A549 (cell line): Measurements from ENCODE around the gene B4GALT6. TPM values are rescaled to one million over a fixed set of nuclear protein-coding genes. Genes with fewer than 3 reads are reported as not detected.

Experiments
- ATAC-seq, 2 experiments: fragments of 200-7000 bp in 1 of 2; fragments of >200 bp in 1 of 2; cut with Nextera tagmentation in 1 of 2; cut with Tn5 transposase in 1 of 2; 3 replicates each; pipeline versions ENCODE4 v1.8.0 to v1.9.1; 2018 to 2020; ENCODE audit warnings: mild to moderate bottlenecking in 1 of 2, moderate library complexity in 1 of 2
- CTCF ChIA-PET: fragments of 300-600 bp; sonication (Branson Sonifier 250); formaldehyde crosslinking; extraction: SDS; loops from one replicate; lab custom pipeline; 2021; ENCODE audit warnings: antibody characterized with exemption, inconsistent platforms; lab: Yijun Ruan, JAX
- POLR2A ChIA-PET: fragments of 350-600 bp; formaldehyde crosslinking; extraction: SDS; loops from one replicate; lab custom pipeline; 2021; ENCODE audit warnings: antibody characterized with exemption, inconsistent platforms; lab: Yijun Ruan, JAX
- DNase-seq, 2 experiments: peaks; one replicate each; pipeline versions ENCODE4 v3.0.0 to v3.0.0-alpha.2; 2011 to 2016; ENCODE audit warnings: low read depth in 1 of 2, low spot score in 1 of 2
- FAIRE-seq: peaks from 2 replicates; lab custom pipeline; 2011; peaks lifted over from hg19 to GRCh38; lab: Jason Lieb, UNC
- H3K27ac ChIP-seq, 2 experiments: fragments of >200 bp; sonication (Bioruptor Twin); formaldehyde crosslinking; 3 replicates each; pipeline ENCODE4 v1.5.1; 2016 to 2017
- H3K4me1 ChIP-seq: fragments of >200 bp; sonication (Bioruptor Twin); formaldehyde crosslinking; 3 replicates; pipeline ENCODE4 v1.6.1; 2016
- H3K4me2 ChIP-seq: fragments of >200 bp; sonication (Bioruptor Twin); formaldehyde crosslinking; 3 replicates; pipeline ENCODE4 v1.6.1; 2016
- H3K4me3 ChIP-seq: fragments of >200 bp; sonication (Bioruptor Twin); formaldehyde crosslinking; 3 replicates; pipeline ENCODE4 v1.5.1; 2016
- H3K9me3 ChIP-seq: fragments of >200 bp; sonication (Bioruptor Twin); formaldehyde crosslinking; 3 replicates; pipeline ENCODE4 v1.6.1; 2016
- BHLHE40 ChIP-seq: IDR thresholded peaks from 2 replicates; pipeline ENCODE4 v1.6.1; 2012; ENCODE audit warnings: low read depth, low read length, inconsistent platforms
- CBX2 ChIP-seq: fragments of 200-600 bp; sonication (generic); IDR thresholded peaks from 2 replicates; pipeline ENCODE4 v1.6.1; 2016; ENCODE audit warnings: low read depth, mild to moderate bottlenecking, borderline replicate concordance
- CBX8 ChIP-seq: fragments of 200-600 bp; sonication (generic); IDR thresholded peaks from 2 replicates; pipeline ENCODE4 v1.6.1; 2016
- CEBPB ChIP-seq, 2 experiments: fragments of >200 bp in 1 of 2; sonication (Bioruptor Twin) in 1 of 2; formaldehyde crosslinking in 1 of 2; IDR thresholded peaks; 2 replicates each; pipeline ENCODE4 v1.6.1; 2012 to 2016
- CHD4 ChIP-seq: fragments of 200-600 bp; sonication (generic); IDR thresholded peaks from 2 replicates; pipeline ENCODE4 v1.6.1; 2016; ENCODE audit warnings: antibody characterized with exemption, mild to moderate bottlenecking, borderline replicate concordance
- ESRRA ChIP-seq: fragments of 150-350 bp; IDR thresholded peaks from 2 replicates; pipeline ENCODE4 v1.6.1; 2014; ENCODE audit warnings: mild to moderate bottlenecking, low read length, borderline replicate concordance
- HEYL ChIP-seq: fragments of 250-450 bp; sonication (Bioruptor Pico); IDR thresholded peaks from 2 replicates; pipeline ENCODE4 v1.8.0; 2021; ENCODE audit warnings: mild to moderate bottlenecking, moderate library complexity
- JUNB ChIP-seq: fragments of >200 bp; sonication (Bioruptor Twin); formaldehyde crosslinking; IDR thresholded peaks from 2 replicates; pipeline ENCODE4 v1.6.1; 2016
- KDM1A ChIP-seq: fragments of 200-600 bp; sonication (generic); IDR thresholded peaks from 2 replicates; pipeline ENCODE4 v1.6.1; 2016; ENCODE audit warnings: low read depth, mild to moderate bottlenecking
- KDM5A ChIP-seq: fragments of 200-600 bp; sonication (generic); IDR thresholded peaks from 2 replicates; pipeline ENCODE4 v1.6.1; 2016; ENCODE audit warnings: antibody characterized with exemption, mild to moderate bottlenecking
- MAFK ChIP-seq: fragments of 450-650 bp; IDR thresholded peaks from 2 replicates; pipeline ENCODE4 v1.6.1; 2014; ENCODE audit not compliant: partially characterized antibody
- MYC ChIP-seq: IDR thresholded peaks from 2 replicates; pipeline ENCODE4 v1.6.1; 2012; ENCODE audit warnings: mild to moderate bottlenecking, inconsistent platforms, low read length, improper control_type of control experiment, borderline replicate concordance
- NR3C1 ChIP-seq: fragments of >200 bp; sonication (Bioruptor Twin); formaldehyde crosslinking; IDR thresholded peaks from 3 replicates; pipeline ENCODE4 v1.6.1; 2017
- PHF8 ChIP-seq: fragments of 200-600 bp; sonication (generic); IDR thresholded peaks from 2 replicates; pipeline ENCODE4 v1.6.1; 2016; ENCODE audit warnings: low read depth, mild to moderate bottlenecking, antibody characterized with exemption, moderate library complexity, borderline replicate concordance
- POLR2A ChIP-seq: IDR thresholded peaks from 2 replicates; pipeline ENCODE4 v1.6.1; 2012; ENCODE audit warnings: mild to moderate bottlenecking, low read length
- RAD21 ChIP-seq, 2 experiments: fragments of >200 bp in 1 of 2; sonication (Bioruptor Twin) in 1 of 2; formaldehyde crosslinking in 1 of 2; IDR thresholded peaks in 1 of 2; conservative IDR thresholded peaks in 1 of 2; 2 replicates in 1 of 2; 3 replicates in 1 of 2; pipeline ENCODE4 v1.6.1; 2012 to 2018; ENCODE audit warnings: inconsistent platforms in 1 of 2
- RCOR1 ChIP-seq: fragments of 150-350 bp; IDR thresholded peaks from 2 replicates; pipeline ENCODE4 v1.6.1; 2014; ENCODE audit warnings: antibody characterized with exemption, low read length, low read depth
- SMC3 ChIP-seq: fragments of >200 bp; sonication (Bioruptor Twin); formaldehyde crosslinking; IDR thresholded peaks from 3 replicates; pipeline ENCODE4 v1.6.1; 2018; ENCODE audit warnings: inconsistent platforms
- TP53 ChIP-seq: fragments of 250-450 bp; sonication (Bioruptor Pico); IDR thresholded peaks from 2 replicates; pipeline ENCODE4 v1.5.0; 2021; ENCODE audit warnings: mild to moderate bottlenecking, moderate library complexity
- ZC3H11A ChIP-seq: fragments of 450-650 bp; IDR thresholded peaks from 2 replicates; pipeline ENCODE4 v1.6.1; 2014; ENCODE audit warnings: antibody characterized with exemption, mild to moderate bottlenecking
- ZFP36 ChIP-seq: fragments of 450-650 bp; IDR thresholded peaks from 2 replicates; pipeline ENCODE4 v1.6.1; 2014; ENCODE audit warnings: borderline replicate concordance; ENCODE audit not compliant: partially characterized antibody
- ZNF302 ChIP-seq: fragments of 250-450 bp; sonication (Bioruptor Pico); IDR thresholded peaks from 2 replicates; pipeline ENCODE4 v1.9.0; 2021; ENCODE audit warnings: inconsistent platforms, mild to moderate bottlenecking, moderate library complexity
- WGBS: methylation state at CpG from one replicate; pipeline ENCODE4 v1.1.6; 2017; ENCODE audit errors: missing lambda C conversion rate; 5-methylcytosine and 5-hydroxymethylcytosine counted together
- polyA plus RNA-seq, 4 experiments: library from polyadenylated mRNA; depleted of rRNA in 3 of 4; stranded (reverse); fragments of >200 nt; fragmentation: RNase III in 1 of 4; extraction: RNeasy Plus Mini Kit Qiagen cat#74134 plus additional on column Dnase treatment in 1 of 4; gene quantifications; 2 replicates in 3 of 4; 3 replicates in 1 of 4; pipeline ENCODE4 v1.2.3, GENCODE V29; 2011 to 2017
- TF ChIP-seq, protein P1 (sequence below): fragments of >200 bp; sonication (Bioruptor Twin); formaldehyde crosslinking; IDR thresholded peaks from 3 replicates; pipeline ENCODE4 v1.6.1; 2016
- TF ChIP-seq, protein P2 (sequence below): fragments of 150-350 bp; IDR thresholded peaks from 2 replicates; pipeline ENCODE4 v1.6.1; 2014; ENCODE audit warnings: low read depth, mild to moderate bottlenecking, low read length
- TF ChIP-seq, protein P3 (sequence below): fragments of 450-650 bp; IDR thresholded peaks from 2 replicates; pipeline ENCODE4 v1.6.1; 2014; ENCODE audit warnings: antibody characterized with exemption
- TF ChIP-seq, protein P4 (sequence below): IDR thresholded peaks from 2 replicates; pipeline ENCODE4 v1.6.1; 2012

The B4GALT6 gene
- polyA plus RNA-seq, 2 of the 4 experiments (the other 2 are of a cell fraction), result 7.1 to 12.8 TPM

DNA sequence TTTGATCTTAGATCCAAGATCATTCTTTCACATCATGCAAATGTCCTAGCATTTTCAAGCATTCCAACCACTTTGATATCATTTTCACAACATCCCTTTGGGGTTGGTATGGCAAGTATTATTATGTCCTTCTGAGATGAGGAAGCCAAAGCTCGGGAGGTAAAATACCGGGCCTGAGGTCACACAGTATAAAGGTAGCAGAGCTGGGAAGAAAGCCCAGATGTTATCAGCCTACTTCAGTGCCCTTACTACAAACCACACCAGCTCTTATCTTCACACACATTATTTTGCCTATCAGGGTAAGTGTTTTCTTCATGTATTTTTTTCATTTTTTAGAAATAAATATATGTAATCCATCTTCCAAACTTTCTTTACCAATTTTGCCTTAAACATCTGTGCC lies 4.2 kb upstream of the B4GALT6 start:
- DNase-seq (no peak), FAIRE-seq (no peak), ATAC-seq (no peak)
- Histone ChIP-seq H3K9me3 (no peaks in the 10 kb centered on the region), H3K27ac (no peak overlapping the region), H3K4me3 (no peak overlapping the region), H3K4me2 (no peak overlapping the region), H3K4me1 (peaks cover 18% of the 10 kb centered on the region)
- CTCF ChIA-PET, result no interaction called here
- 77% methylated on average over 2 of the region's 2 CpGs for WGBS
- TF ChIP-seq, protein P1, sequence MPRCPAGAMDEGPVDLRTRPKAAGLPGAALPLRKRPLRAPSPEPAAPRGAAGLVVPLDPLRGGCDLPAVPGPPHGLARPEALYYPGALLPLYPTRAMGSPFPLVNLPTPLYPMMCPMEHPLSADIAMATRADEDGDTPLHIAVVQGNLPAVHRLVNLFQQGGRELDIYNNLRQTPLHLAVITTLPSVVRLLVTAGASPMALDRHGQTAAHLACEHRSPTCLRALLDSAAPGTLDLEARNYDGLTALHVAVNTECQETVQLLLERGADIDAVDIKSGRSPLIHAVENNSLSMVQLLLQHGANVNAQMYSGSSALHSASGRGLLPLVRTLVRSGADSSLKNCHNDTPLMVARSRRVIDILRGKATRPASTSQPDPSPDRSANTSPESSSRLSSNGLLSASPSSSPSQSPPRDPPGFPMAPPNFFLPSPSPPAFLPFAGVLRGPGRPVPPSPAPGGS, result no peak
- TF ChIP-seq CBX8 (no peak), ZNF302 (CRISPR knock-in tag) (no peak), PHF8 (no peak), CEBPB (IDR thresholded peaks at IDR 0.05) (no peak), MAFK (no peak), JUNB (no peak), SMC3 (no peak), KDM5A (no peak), RCOR1 (no peak), ZFP36 (no peak), NR3C1 (no peak), CBX2 (no peak), HEYL (no peak), BHLHE40 (no peak), ZC3H11A (no peak)
- TF ChIP-seq, protein P2, sequence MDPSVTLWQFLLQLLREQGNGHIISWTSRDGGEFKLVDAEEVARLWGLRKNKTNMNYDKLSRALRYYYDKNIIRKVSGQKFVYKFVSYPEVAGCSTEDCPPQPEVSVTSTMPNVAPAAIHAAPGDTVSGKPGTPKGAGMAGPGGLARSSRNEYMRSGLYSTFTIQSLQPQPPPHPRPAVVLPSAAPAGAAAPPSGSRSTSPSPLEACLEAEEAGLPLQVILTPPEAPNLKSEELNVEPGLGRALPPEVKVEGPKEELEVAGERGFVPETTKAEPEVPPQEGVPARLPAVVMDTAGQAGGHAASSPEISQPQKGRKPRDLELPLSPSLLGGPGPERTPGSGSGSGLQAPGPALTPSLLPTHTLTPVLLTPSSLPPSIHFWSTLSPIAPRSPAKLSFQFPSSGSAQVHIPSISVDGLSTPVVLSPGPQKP, result no peak
- POLR2A ChIA-PET, result no interaction called here

DNA sequence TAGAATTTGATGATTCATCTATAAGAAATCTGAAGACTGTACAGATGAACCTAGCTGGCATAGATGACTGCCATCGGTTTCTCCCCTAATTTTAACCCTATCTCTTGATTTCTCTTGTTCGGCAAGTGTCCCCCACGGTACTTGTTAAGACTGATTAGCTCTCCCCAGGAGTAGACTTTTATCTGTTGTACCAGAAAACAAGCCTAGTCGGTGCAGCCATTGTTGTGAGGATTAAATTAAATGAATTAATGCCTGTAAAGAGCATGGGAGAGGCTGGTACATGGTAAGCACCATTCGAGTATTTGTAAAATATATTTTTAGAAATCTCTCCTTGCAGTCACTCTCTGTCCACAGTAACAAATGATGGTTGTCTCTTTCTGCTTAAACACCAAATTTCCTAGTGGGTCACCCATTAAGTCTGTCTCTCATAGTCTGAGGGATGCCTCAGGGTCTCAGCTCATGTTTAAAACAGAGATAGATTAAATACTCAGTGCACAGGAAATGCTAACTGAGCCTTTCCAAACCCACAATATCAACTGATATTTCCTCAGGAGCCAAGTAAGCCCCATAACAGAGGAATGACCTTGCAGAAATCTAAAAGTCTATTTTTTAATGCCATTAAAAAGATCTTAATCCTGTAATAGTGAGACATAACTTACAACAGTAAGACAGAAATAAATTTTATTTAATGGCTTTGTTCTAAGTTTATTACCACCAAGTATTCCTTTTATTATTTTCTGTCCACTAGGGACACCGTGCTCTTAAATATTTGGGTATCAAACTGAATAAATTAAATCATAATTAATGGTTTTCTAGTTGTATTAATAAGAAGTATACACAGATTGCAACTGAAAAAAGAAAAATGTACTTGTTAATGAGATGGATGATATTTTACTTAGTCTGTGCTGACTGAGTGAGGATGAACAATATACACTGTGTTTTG lies 2.9 kb upstream of the B4GALT6 start:
- DNase-seq (no peak), ATAC-seq (no peak), FAIRE-seq (no peak)
- no peak overlapping the region; the same call in 2 of the 3 replicates for H3K4me2 ChIP-seq
- no peak overlapping the region for H3K4me3 ChIP-seq
- ChIA-PET POLR2A (interaction anchor here (0.5 kb wide), 1 partner anchor 185 kb away, joined by 5 read pairs; no protein-coding TSS in a partner anchor), CTCF (interaction anchor here (1.2 to 1.3 kb wide), 3 partner anchors 8 to 35 kb away, joined by 3 read pairs; no protein-coding TSS in a partner anchor)
- no peak overlapping the region for H3K27ac ChIP-seq
- TF ChIP-seq, protein P3, sequence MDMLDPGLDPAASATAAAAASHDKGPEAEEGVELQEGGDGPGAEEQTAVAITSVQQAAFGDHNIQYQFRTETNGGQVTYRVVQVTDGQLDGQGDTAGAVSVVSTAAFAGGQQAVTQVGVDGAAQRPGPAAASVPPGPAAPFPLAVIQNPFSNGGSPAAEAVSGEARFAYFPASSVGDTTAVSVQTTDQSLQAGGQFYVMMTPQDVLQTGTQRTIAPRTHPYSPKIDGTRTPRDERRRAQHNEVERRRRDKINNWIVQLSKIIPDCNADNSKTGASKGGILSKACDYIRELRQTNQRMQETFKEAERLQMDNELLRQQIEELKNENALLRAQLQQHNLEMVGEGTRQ, result no peak
- TF ChIP-seq RAD21 (conservative IDR thresholded peaks at IDR 0.05 in 1 of 2, IDR thresholded peaks at IDR 0.05 in 1 of 2) (no peak), TP53 (CRISPR knock-in tag) (no peak), ESRRA (no peak), KDM1A (no peak), CHD4 (no peak), SMC3 (no peak), NR3C1 (no peak), POLR2A (no peak), MYC (no peak)
- TF ChIP-seq, protein P4, sequence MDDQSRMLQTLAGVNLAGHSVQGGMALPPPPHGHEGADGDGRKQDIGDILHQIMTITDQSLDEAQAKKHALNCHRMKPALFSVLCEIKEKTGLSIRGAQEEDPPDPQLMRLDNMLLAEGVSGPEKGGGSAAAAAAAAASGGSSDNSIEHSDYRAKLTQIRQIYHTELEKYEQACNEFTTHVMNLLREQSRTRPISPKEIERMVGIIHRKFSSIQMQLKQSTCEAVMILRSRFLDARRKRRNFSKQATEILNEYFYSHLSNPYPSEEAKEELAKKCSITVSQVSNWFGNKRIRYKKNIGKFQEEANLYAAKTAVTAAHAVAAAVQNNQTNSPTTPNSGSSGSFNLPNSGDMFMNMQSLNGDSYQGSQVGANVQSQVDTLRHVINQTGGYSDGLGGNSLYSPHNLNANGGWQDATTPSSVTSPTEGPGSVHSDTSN, result no peak
- no peaks in the 10 kb centered on the region for H3K9me3 ChIP-seq
- peaks cover 23% of the 10 kb centered on the region for H3K4me1 ChIP-seq
- whole genome bisulfite sequencing, result 71% methylated on average over 6 of the region's 6 CpGs
